Activated naive CD4-positive, alpha-beta T cell treated with anti-CD3 and anti-CD28 coated beads, Interleukin-2, amount 50 U/mL, for 72 hours (primary cell): ENCODE measurements around the gene ITGB2. TPM values are rescaled to one million over a fixed set of nuclear protein-coding genes. Genes with fewer than 3 reads are reported as not detected.
A peak's percentile ranks its signal among the peaks of the same experiment; 100 is the strongest.

Source experiments
- ATAC-seq, 2 donors: fragments of 150-1000 bp; cut with Tn5 transposase; 2 replicates each; pipeline ENCODE4 v1.10.0; 2021; ENCODE audit warnings: mild to moderate bottlenecking in 2 of 2, moderate library complexity in 2 of 2
- DNase-seq, 2 donors: peaks; one replicate each; pipeline ENCODE4 v3.0.0; 2021 to 2022; ENCODE audit warnings: low spot score in 2 of 2
- H3K27ac Mint-ChIP-seq, 2 donors: one replicate each; pipeline ENCODE4 v1.8.0; 2022; ENCODE audit warnings: mild to moderate bottlenecking in 2 of 2, mixed read lengths in 2 of 2
- H3K36me3 Mint-ChIP-seq, 2 donors: one replicate each; pipeline ENCODE4 v1.8.0; 2022; ENCODE audit warnings: mixed read lengths in 2 of 2
- H3K9me3 Mint-ChIP-seq, 2 donors: one replicate each; pipeline ENCODE4 v1.8.0; 2022; ENCODE audit warnings: mixed read lengths in 2 of 2
- total RNA-seq, 2 donors: library from RNA; stranded (reverse); gene quantifications; one replicate each; pipeline ENCODE4 v1.2.3, GENCODE V29; 2022

The ITGB2 gene
- total RNA-seq, 2 donors from 2014 or later = 151 to 272 TPM

DNA sequence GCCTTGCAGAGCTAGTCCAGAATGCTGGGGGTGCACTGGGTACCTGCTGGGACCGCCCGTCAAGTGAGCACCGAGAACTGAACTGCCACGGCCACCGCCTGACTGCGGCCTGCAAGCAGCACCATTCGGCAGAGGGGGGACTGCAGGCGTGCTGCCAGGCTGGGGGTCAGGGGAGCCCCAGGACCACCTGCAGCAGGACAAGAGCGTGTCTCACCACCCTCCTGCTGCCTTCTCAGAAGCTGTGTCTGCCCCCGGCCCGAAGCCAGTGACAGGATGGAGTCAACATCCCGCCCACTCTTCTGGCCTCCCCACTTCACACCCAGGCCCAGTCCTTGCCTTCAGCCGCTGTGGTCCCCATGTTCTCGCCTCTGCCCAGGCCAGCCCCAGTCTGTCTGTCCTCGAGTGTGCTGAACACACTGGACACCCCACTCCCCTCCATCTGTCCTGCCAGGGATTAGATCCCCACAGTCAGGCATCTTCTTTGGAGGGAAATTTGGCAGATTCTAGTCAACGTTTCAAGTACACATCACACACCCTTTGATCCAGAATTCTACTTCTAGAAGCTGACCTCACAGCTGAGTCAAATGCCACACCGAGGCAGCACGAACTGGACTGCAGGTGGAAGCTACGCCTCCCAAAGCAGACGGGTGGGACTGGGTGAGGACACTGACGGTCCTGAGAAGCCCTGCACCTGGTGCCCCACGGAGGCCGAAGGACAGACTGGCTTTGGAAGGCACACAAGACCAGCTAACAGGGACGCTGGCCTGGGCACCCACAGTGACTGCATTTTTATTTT is 73.2 kb downstream of the ITGB2 start:
- ATAC-seq = no peak
- no peaks in the 10 kb centered on the region for H3K9me3 Mint-ChIP-seq
- H3K27ac Mint-ChIP-seq = peak overlapping the region in 1 of 2 donors; percentile 85
- peak in 1 of 2 donors; percentile 52 for DNase-seq
- peaks cover 5 to 17% of the 10 kb centered on the region in 2 donors for H3K36me3 Mint-ChIP-seq

DNA sequence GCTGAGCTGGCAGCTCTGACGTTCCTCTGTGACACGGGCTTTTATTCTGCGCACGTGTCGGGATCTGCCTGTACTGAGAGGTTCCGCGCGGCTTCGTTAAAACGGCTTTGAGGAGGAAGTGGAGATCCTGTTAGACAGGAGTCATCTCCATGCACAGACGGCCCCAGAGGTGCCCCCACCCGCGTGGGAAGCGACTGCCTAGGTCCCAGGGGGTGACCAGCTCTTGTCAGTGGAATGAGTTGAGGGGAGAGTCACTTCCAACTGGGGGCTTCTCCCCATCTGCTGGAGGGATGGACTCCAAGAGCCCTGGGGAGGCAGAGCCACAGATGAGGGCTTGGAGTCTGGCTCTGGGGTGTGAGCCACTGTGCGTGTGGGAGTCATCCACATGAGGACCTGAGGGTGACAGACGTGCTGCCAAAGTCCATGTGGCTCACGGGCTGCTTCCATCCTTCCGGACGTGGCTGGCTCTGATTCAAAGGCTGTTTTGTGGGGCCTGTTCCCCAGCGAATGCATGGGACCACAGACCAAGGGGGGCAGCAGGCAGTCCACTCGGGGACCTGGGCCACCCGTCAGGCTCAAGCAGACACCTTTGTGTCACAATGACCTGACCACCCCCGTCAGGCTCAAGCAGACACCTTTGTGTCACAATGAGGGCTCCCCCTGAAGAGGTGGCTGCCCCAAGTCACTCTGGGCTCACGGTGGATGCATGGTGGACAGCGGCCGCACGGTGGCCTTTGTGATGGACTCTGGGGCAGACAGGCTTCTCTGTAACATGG is 74.0 kb downstream of the ITGB2 start:
- H3K27ac Mint-ChIP-seq = peak overlapping the region; percentile 33 to 85
- DNase-seq (peak in 1 of 2 donors; percentile 45), ATAC-seq (peak; percentile 55 to 71)
- peaks cover 5 to 9% of the 10 kb centered on the region in 2 donors for H3K36me3 Mint-ChIP-seq
- no peaks in the 10 kb centered on the region for H3K9me3 Mint-ChIP-seq

DNA sequence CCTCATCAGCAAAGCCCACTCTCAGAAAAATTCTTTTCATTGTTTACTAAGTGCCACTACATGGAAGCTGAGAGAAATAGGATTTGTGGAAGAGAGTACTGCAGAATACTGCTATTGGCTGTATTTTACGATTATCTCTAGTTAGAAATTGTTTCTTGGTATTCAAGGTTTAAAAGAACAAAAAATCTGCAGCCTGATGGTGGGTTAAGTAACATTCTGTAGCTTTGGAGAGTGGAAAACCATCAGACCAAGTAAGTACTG is 74.5 kb downstream of the ITGB2 start:
- no peaks in the 10 kb centered on the region for H3K9me3 Mint-ChIP-seq
- H3K36me3 Mint-ChIP-seq = peaks cover 4% of the 10 kb centered on the region in 2 donors
- ATAC-seq (no peak), DNase-seq (peak in 1 of 2 donors; percentile 53)
- peak overlapping the region; percentile 33 to 85 for H3K27ac Mint-ChIP-seq

DNA sequence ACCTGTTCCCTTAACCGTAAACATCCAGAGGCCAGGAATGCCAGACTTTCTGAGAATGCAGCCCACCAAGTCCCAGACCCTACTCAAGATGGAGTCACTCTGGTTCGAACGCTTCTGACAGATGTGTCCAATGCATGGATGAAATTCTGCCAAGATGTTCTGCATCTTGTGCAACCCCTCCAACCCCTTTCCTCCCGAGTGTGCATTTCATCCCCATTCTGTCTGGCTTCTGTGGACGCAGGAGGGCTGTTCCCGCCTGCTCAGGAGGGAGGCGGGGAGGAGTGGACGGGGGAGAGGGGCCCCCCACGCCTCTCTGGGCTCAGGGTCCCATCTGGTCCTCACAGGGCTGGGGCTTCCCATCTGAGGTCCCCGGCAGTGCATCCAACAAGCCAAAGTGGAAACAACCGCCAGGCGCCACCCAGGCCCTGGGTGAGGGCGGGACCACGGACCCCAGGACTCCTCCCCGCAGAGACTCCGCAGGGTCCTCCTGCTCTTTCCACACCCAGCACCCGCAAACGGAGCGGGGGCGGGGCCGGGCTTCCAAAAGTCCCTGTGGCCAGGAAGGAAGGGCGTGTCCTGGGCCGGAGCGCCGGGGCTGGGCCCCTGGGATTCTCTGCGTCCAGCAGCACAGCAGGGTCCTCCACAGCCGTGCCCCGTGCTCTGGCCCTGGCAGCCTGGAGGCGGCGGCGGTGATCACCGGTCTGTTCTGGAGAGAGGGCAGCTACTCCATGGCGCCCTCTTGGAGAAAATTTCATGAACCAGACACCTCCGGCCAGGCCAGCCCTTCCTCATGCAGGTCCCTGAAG is 75.1 kb downstream of the ITGB2 start:
- ATAC-seq (peak; percentile 79 to 87), DNase-seq (peak; percentile 69 to 75)
- peak overlapping the region in 1 of 2 donors; percentile 85 for H3K27ac Mint-ChIP-seq
- H3K9me3 Mint-ChIP-seq = no peaks in the 10 kb centered on the region
- no peaks in the 10 kb centered on the region for H3K36me3 Mint-ChIP-seq

DNA sequence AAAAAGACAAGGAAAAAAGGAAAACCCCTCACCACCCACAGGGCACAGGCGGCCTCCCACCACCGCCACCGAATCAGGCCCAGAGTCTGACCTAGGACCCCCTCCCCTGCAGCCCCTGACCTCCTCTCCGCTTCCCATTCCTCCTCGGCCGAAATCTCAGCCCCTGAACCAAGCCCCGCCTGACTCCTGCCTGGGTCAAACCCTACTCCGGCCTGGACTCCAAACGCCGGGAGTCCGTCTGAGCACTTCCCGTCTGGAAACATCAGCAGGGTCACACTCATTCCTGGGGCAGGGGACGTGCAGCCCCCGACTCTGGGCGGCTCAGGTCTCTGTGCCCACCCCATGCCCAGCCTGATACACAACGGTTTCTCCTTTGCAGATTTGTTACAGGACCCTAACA is 76.4 kb downstream of the ITGB2 start:
- DNase-seq (no peak), ATAC-seq (no peak)
- no peaks in the 10 kb centered on the region for H3K9me3 Mint-ChIP-seq
- no peaks in the 10 kb centered on the region for H3K36me3 Mint-ChIP-seq
- H3K27ac Mint-ChIP-seq = no peak overlapping the region

DNA sequence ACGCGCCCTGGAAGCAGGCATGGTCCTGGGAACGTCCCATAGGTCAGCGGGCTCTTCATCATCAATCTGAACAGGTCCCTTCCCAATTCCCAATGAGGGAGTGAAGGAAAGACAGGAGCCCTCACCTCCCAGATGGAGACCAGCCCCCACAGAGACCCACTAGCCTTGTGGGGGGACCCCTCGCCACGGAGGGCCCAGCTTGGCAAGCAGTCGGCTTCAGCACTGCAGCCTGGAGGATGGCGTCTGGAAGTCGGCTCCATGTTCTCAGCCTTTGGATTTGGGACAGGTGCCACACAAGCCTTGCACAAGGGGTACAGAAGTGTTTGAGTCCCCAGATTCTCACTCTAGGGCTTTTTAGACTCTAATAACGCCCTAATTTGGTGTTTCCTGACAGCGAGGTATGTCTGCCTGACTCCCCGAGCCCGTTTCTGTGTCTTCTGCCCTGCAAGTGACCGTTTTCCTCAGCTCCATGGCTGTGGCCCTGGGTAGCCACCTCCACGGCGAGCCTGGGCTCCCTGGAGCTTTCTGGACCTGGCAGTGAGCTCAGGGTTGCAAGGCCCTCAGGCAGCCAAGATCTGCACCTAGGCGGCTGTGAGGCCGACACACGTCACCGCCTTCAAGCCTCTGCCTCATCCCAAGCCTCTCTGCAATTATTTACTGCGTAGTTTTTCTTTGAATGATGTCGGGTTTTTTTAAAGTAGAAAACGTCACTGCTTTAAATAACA is 77.8 kb downstream of the ITGB2 start:
- DNase-seq (no peak), ATAC-seq (no peak)
- H3K27ac Mint-ChIP-seq = no peak overlapping the region
- H3K36me3 Mint-ChIP-seq = no peaks in the 10 kb centered on the region
- no peaks in the 10 kb centered on the region for H3K9me3 Mint-ChIP-seq

DNA sequence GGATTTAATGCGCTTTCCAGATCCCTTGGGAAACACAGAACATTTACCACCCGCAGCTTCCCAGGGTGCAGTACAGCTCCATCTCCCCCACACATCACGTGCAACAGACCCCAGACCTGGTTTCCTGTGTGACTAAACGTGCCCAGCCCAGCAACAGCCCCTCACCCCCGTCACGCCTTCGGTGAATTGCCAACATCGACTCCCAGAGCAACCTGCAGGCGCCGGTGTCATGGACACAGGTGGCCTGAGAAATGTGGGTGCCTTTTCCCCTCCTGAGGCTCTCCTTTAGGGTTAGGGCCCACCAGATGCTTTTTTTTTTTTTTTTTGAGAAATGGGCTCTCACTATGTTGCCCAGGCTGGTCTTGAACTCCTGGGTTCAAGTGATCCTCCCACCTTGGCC is 78.6 kb downstream of the ITGB2 start:
- Mint-ChIP-seq H3K36me3 (no peaks in the 10 kb centered on the region), H3K9me3 (no peaks in the 10 kb centered on the region), H3K27ac (no peak overlapping the region)
- ATAC-seq = no peak
- DNase-seq = no peak

DNA sequence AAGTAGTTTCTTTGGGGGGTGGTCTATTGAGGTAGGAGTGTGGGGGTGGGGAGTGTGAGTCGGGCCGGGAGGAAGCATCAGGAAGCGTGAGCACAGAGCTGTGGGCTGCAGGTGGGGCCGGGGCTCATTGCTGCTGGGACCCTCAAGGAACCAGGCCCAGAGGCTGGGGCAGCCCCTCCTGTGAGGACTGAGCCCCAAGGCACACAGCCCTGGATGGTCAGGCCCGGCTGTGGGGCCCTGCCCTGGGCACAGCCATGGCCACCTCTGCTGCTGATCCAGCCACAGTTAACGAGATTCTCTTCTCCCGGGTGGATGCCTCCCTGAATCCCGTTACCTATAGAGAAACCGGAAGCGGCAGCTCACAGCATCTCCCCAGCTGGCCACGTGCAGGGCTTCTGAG is 79.9 kb downstream of the ITGB2 start:
- no peaks in the 10 kb centered on the region for H3K9me3 Mint-ChIP-seq
- no peak for DNase-seq
- H3K27ac Mint-ChIP-seq = no peak overlapping the region
- no peak for ATAC-seq
- H3K36me3 Mint-ChIP-seq = no peaks in the 10 kb centered on the region

DNA sequence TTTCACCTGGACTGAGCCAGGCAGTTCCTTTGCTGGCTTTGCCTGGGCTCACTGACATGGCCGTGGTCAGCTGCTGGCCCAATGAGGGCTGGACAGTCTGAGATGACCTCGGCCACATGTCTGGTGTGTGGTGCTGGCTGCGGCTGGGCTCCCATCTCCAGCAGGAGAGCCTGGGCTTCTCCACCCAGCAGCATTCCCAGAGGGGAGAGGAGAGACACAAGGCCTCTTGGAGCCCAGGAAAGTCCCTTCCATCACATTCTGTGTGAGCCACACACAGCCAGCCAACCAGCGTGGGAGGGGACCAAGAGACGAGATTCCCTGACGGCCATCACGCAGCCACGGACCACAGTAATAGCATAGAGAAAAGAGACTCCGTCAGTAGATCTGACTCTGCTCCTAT is 81.7 kb downstream of the ITGB2 start:
- H3K9me3 Mint-ChIP-seq = no peaks in the 10 kb centered on the region
- no peak for ATAC-seq
- no peak for DNase-seq
- peak overlapping the region in 1 of 2 donors; percentile 33 for H3K27ac Mint-ChIP-seq
- no peaks in the 10 kb centered on the region for H3K36me3 Mint-ChIP-seq

DNA sequence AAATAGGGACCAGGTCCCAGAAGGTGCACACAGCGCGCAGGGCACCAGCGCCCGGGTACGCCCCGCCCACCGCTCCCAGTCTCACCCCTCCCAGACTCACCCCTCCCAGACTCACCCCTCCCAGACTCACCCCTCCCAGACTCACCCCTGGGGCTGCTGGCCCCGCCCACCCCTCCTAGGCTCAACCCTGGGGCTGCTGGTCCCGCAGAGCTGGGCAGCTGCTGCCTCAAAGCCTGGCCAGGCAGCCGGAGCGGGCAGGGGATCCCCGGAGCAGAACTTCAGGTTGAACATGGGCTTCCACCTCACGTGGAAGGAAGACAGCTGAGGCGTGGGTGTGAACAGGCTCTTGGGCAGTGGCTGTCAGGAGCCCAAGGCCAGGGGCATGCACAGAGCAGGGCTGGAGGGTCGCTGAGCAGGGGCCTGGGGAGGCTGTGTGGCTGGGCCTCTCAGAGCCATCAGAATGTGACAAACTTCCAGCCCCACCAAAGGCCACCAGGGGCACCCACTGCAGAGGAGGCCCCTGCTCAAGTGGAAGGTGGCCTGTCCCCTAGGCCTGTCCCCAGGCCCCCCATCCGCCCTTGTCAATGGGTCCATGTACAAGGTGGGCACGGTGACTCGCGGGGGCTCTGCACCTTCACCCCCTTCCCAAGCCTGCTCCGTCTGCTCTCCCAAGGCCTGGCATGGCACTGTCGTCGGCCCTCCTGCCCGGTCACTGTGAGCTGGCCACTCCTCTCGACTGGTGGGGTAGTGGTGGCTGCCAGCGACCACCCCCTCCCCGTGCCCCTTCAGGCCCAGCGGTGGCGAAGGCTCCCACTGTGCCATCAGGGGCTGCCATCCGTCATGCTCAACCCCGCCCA is 82.4 kb downstream of the ITGB2 start:
- Mint-ChIP-seq H3K27ac (peak overlapping the region in 1 of 2 donors; percentile 33), H3K36me3 (no peaks in the 10 kb centered on the region), H3K9me3 (no peaks in the 10 kb centered on the region)
- ATAC-seq = no peak
- DNase-seq = no peak

DNA sequence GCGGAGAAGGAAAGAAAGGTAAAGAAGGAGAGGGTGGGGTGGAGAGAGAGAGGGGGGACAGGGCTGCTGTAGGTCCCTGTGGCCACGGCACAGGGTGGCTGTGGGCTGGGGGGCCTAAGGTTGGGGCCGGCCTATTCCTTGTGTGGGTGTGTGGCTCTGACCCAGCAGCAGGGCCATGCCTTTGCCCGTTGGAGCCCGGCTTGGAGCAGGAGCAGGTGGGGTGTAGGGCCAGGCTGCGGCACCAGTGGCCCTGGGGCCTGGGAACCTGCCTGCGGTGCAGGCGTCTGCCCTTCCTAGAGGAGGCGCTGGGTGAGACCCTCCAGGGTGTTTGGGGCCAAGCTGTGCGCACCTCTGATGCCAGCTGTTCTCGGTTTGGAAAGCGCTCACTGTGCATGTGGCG is 83.2 kb downstream of the ITGB2 start:
- Mint-ChIP-seq H3K9me3 (no peaks in the 10 kb centered on the region), H3K27ac (no peak overlapping the region), H3K36me3 (no peaks in the 10 kb centered on the region)
- no peak for ATAC-seq
- DNase-seq = no peak

DNA sequence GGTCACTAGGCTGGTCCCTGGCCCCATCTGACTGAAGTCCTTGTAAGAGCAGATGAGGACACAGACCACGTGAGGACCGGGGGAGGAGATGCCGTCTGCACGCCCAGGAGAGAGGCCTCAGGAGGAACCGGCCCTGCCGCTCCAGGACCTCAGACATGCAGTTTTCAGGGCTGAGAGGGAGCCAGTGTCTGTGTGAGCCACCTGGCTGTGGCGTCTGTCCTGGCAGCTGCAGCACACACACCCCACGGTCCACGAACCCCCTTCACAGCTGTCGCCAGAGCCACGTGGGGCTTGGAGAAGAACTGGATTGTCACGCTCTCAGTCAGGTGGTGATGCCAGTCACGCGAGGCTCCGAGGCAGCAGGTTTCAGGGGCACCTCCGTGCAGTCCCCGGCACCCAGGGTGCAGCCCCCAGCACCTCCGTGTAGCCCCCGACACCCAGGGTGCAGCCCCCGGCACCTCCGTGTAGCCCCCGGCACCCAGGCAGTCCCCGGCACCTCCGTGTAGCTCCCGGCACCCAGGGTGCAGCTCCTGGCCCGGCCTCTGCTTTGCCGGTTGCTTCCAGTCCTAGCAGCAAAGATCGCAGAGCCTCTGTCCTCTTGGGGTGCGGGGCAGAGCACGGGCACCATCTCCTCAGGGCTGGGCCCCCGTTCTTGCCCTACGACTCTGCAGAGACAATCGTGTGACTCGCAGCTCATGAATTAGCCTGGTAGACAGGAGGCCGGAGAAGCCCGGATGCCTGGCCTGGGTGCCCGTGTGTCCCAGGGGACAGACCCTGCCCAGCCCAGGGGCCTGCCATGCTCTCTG is 83.8 kb downstream of the ITGB2 start:
- no peaks in the 10 kb centered on the region for H3K36me3 Mint-ChIP-seq
- no peak overlapping the region for H3K27ac Mint-ChIP-seq
- no peaks in the 10 kb centered on the region for H3K9me3 Mint-ChIP-seq
- ATAC-seq = no peak
- DNase-seq = peak in 1 of 2 donors; percentile 40

DNA sequence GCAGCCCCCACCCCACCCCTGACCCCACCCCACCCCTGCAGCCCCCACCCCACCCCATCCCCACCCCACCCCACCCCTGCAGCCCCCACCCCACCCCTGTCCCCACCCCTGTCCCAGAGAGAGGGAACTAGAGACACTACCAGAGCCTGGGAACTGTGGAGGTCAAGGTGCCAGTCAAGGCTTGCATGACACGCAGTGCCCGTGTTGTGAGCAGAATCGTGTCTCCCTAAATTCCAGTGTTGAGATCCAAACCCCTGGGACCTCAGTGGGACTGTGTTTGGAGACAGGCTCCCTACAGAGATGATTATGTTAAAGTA is 84.4 kb downstream of the ITGB2 start:
- H3K9me3 Mint-ChIP-seq = no peaks in the 10 kb centered on the region
- H3K36me3 Mint-ChIP-seq = no peaks in the 10 kb centered on the region
- H3K27ac Mint-ChIP-seq = no peak overlapping the region
- DNase-seq (no peak), ATAC-seq (no peak)
